Chondrocyte (in vitro differentiated cells): ENCODE data around the gene SYT6. TPM values are rescaled to one million over a fixed set of nuclear protein-coding genes. Genes with fewer than 3 reads are reported as not detected.

ENCODE experiments used
- DNase-seq: peaks from one replicate; pipeline ENCODE4 v3.0.0; 2021; ENCODE audit warnings: mixed read lengths, low spot score
- H3K27ac Mint-ChIP-seq: one replicate; pipeline ENCODE4 v1.8.0; 2021; ENCODE audit warnings: mild to moderate bottlenecking, moderate library complexity, mixed read lengths; ENCODE audit not compliant: unreplicated experiment
- H3K27me3 Mint-ChIP-seq: 2 replicates; pipeline ENCODE4 v1.8.0; 2021; ENCODE audit warnings: low read depth, mixed read lengths
- H3K36me3 Mint-ChIP-seq: 2 replicates; pipeline ENCODE4 v1.8.0; 2021; ENCODE audit warnings: low read depth, mixed read lengths
- H3K4me1 Mint-ChIP-seq: 2 replicates; pipeline ENCODE4 v1.8.0; 2021; ENCODE audit warnings: low read depth, mild to moderate bottlenecking, mixed read lengths
- H3K4me3 Mint-ChIP-seq: one replicate; pipeline ENCODE4 v1.8.0; 2021; ENCODE audit warnings: mild to moderate bottlenecking, moderate library complexity, mixed read lengths; ENCODE audit not compliant: unreplicated experiment
- H3K9me3 Mint-ChIP-seq: 2 replicates; pipeline ENCODE4 v1.8.0; 2021; ENCODE audit warnings: low read depth, mixed read lengths
- total RNA-seq: library from RNA; stranded (reverse); gene quantifications from 3 replicates; pipeline ENCODE4 v1.2.1, GENCODE V29; 2021
- TF ChIP-seq, protein P1 (sequence below): fragments of 200-600 bp; sonication (generic); IDR thresholded peaks from 2 replicates; pipeline ENCODE4 v1.5.0; 2021; ENCODE audit warnings: antibody characterized with exemption, mild to moderate bottlenecking, moderate library complexity

Gene SYT6
- total RNA-seq, 1 donor from 2014 or later: not detected

DNA sequence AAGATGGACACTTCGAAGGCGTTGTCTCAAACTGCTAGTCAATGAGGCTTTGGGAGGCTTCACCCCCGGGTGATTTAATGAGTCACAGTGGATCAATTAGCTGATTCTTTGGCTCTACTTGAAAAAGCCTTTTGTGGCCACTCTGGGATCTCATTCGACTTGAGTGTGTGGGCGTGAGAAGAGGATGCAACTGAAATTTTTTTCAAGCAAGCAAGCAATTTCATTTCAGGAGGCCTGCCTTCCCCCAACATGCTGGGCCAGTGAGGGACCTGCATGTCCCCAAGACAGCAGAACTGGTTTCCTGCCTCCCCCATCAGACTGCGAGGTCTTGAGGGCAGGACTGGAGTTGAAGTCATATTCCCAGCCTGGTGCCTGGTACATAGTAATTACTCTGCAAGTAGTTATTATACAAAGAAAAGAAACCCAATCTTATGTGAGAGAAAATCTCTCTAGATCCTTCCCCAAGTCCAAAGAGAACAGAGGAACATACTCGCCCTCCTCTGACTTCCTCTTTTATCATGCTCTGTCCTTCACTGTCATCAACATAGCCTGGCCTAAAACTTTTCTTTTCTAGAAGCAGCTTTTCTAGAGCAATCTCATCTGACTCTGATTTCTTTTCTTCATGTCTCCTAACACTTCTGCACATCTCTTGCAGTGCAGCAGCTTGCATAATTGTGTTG is 22.7 kb downstream of the SYT6 start:
- DNase-seq: no peak
- Mint-ChIP-seq H3K36me3 (no peaks in the 10 kb centered on the region), H3K9me3 (no peaks in the 10 kb centered on the region), H3K4me3 (no peak overlapping the region), H3K4me1 (no peaks in the 10 kb centered on the region), H3K27ac (no peak overlapping the region), H3K27me3 (peaks cover 24% of the 10 kb centered on the region)
- TF ChIP-seq, protein P1, sequence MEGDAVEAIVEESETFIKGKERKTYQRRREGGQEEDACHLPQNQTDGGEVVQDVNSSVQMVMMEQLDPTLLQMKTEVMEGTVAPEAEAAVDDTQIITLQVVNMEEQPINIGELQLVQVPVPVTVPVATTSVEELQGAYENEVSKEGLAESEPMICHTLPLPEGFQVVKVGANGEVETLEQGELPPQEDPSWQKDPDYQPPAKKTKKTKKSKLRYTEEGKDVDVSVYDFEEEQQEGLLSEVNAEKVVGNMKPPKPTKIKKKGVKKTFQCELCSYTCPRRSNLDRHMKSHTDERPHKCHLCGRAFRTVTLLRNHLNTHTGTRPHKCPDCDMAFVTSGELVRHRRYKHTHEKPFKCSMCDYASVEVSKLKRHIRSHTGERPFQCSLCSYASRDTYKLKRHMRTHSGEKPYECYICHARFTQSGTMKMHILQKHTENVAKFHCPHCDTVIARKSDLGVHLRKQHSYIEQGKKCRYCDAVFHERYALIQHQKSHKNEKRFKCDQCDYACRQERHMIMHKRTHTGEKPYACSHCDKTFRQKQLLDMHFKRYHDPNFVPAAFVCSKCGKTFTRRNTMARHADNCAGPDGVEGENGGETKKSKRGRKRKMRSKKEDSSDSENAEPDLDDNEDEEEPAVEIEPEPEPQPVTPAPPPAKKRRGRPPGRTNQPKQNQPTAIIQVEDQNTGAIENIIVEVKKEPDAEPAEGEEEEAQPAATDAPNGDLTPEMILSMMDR: no peak

DNA sequence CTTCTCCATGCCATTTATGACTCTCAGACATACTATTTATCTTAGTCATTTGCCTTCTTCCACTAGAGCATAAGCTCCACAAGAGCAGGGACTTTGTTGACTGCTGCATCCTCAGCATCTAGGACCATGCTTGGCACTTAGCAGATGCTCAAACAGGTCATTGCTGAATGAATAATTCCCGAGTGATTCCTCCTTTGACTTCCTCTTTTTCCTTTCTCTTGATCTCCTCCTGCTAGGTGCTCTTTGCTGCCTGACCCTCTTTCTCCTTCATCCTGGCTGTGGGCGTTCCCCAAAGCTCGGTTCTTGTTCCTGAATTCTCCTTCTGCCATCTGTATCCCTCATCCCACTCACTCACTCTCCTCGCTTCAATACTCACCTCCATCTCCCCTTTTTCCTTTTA is 23.5 kb downstream of the SYT6 start:
- Mint-ChIP-seq H3K27ac (no peak overlapping the region), H3K9me3 (no peaks in the 10 kb centered on the region), H3K36me3 (no peaks in the 10 kb centered on the region), H3K27me3 (peaks cover 20% of the 10 kb centered on the region), H3K4me1 (no peaks in the 10 kb centered on the region), H3K4me3 (no peak overlapping the region)
- no peak for DNase-seq
- TF ChIP-seq, protein P1: no peak

DNA sequence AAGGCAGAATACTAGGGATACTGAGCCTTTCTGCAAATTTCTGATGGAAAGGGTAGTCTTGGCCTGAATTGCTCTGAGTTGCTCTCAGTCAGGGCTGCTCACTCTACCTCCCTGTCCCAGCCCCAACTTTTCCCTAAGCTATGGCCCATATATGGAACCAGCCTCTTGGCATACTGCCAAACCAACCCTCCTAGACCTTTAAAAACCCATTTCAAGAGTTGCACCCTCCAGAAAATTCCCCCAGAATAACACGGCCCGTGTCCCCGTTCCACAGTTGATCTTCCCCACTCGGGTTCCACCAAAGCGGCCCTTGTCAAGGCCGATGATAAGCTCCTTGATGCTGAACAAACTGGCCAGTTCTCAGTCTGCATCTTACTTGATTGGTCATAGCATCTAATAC is 25.4 kb downstream of the SYT6 start:
- no peaks in the 10 kb centered on the region for H3K36me3 Mint-ChIP-seq
- H3K27me3 Mint-ChIP-seq: peaks cover 15% of the 10 kb centered on the region
- no peaks in the 10 kb centered on the region for H3K4me1 Mint-ChIP-seq
- no peaks in the 10 kb centered on the region for H3K9me3 Mint-ChIP-seq
- H3K4me3 Mint-ChIP-seq: no peak overlapping the region
- H3K27ac Mint-ChIP-seq: no peak overlapping the region
- TF ChIP-seq, protein P1: no peak
- no peak for DNase-seq

DNA sequence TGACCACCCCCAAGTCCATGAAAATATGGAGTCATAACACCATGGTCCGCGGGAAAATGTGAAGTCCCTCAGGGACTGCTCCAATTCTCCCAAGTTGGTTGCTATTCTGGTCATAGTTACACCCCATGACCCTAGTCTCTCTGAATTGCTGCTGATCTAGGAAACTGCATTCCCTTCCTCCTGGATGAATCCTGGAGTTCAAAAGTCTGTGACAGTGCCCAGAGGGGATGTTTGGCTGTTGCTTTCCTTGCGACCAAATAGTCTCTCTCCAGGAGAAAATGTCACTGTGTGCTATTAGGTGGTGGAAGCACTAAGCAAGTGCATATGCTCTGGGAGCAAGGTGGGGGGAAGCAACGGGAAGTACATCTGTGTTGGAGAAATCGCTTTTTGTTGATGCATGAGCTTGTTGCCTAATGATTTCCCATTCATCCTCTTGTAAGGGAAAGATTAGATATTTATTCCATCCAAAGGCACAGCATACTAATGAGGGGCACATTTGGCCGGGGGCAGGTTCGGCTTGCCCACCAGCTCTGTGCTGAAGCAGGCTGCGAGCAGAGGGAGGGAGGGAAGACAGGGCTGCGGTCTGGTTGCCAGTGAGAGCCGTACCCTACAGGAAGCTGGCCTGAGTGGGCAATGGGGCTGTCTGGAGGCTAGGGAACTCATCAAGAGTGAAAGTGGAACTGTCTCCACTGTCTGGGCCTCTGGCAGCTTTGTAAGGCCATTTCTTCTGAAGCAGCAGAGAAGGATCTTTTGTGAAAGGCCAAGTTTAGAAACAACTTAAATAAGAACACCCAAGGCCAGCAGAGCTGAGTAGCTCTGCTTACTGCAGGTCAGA is 27.2 kb downstream of the SYT6 start:
- TF ChIP-seq, protein P1: no peak
- H3K27ac Mint-ChIP-seq: no peak overlapping the region
- H3K4me3 Mint-ChIP-seq: no peak overlapping the region
- DNase-seq: no peak
- H3K9me3 Mint-ChIP-seq: no peaks in the 10 kb centered on the region
- no peaks in the 10 kb centered on the region for H3K36me3 Mint-ChIP-seq
- H3K27me3 Mint-ChIP-seq: peaks cover 13% of the 10 kb centered on the region
- H3K4me1 Mint-ChIP-seq: no peaks in the 10 kb centered on the region

DNA sequence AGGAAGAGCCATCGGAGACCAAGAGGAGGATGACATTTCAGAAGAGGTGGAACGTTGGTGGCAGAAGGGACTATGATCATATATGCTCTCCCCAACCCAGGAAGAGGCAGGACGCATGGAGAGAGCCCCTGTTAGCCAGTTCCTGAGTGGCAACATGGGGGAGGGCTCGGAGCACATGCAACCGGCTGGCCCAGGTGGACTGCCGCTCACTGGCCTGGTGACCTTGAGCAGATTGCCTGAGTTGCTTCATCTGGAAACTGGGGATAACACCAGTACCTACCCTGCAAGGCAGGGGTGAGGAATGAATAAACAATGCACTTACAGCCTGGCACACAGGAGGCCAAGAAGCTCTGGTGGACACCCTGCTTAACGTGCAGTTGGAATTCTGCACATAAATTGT is 29.0 kb downstream of the SYT6 start:
- no peak for DNase-seq
- H3K9me3 Mint-ChIP-seq: no peaks in the 10 kb centered on the region
- no peak overlapping the region for H3K4me3 Mint-ChIP-seq
- H3K27ac Mint-ChIP-seq: no peak overlapping the region
- TF ChIP-seq, protein P1: no peak
- H3K4me1 Mint-ChIP-seq: no peaks in the 10 kb centered on the region
- peaks cover 2% of the 10 kb centered on the region for H3K27me3 Mint-ChIP-seq
- H3K36me3 Mint-ChIP-seq: no peaks in the 10 kb centered on the region
